Neural progenitor cell (in vitro differentiated cells): Measurements from ENCODE around the gene PHLPP2.

Experiments used
- CTCF ChIP-seq: fragments of 200-600 bp; sonication (generic); IDR thresholded peaks from 2 replicates; pipeline ENCODE4 v1.5.1; 2017; ENCODE audit warnings: antibody characterized with exemption, mild to moderate bottlenecking
- EZH2 ChIP-seq: fragments of 200-600 bp; sonication (generic); IDR thresholded peaks from 2 replicates; pipeline ENCODE4 v1.6.1; 2017; ENCODE audit warnings: antibody characterized with exemption, mild to moderate bottlenecking, moderate library complexity
- EZH2phosphoT487 ChIP-seq: fragments of 200-600 bp; sonication (generic); IDR thresholded peaks from 2 replicates; pipeline ENCODE4 v1.6.1; 2017; ENCODE audit warnings: antibody characterized with exemption

- TF ChIP-seq CTCF (no peak), EZH2phosphoT487 (no peak), EZH2 (no peak)
Observed at GRCh38 chr16:71727551-71728324, 3.2 kb upstream of the PHLPP2 start.
